Natural killer cell (primary cell): ENCODE results near the gene FAM222B. TPM values are rescaled to one million over a fixed set of nuclear protein-coding genes. Genes with fewer than 3 reads are reported as not detected.
A peak's percentile ranks its signal among the peaks of the same experiment; 100 is the strongest.

Experiments
- ATAC-seq, 3 donors: fragments of 150-1000 bp in 2 of 3; fragments of 200-7000 bp in 1 of 3; cut with Tn5 transposase; 1 replicate in 1 of 3; 2 replicates in 2 of 3; pipeline ENCODE4 v1.10.0; 2021; ENCODE audit warnings: mild to moderate bottlenecking in 2 of 3, moderate library complexity in 2 of 3
- DNase-seq, 2 donors: peaks; one replicate each; pipeline versions ENCODE4 v3.0.0 to v3.0.0-alpha.2; 2013 to 2021; ENCODE audit warnings: mixed read lengths in 1 of 2
- H3K27ac ChIP-seq: one replicate; pipeline ENCODE4 v1.5.1; 2013; ENCODE audit warnings: mild to moderate bottlenecking, low read length
- H3K27me3 ChIP-seq: one replicate; pipeline ENCODE4 v1.6.1; 2013; ENCODE audit warnings: low read length; ENCODE audit not compliant: control insufficient read depth, insufficient read depth
- H3K36me3 ChIP-seq: one replicate; pipeline ENCODE4 v1.6.1; 2013; ENCODE audit warnings: low read length; ENCODE audit not compliant: control insufficient read depth, insufficient read depth
- H3K4me1 ChIP-seq: one replicate; pipeline ENCODE4 v1.6.1; 2013; ENCODE audit warnings: low read length; ENCODE audit not compliant: control insufficient read depth, insufficient read depth
- H3K4me3 ChIP-seq: one replicate; pipeline ENCODE4 v1.5.1; 2013; ENCODE audit warnings: low read length
- H3K9me3 ChIP-seq: one replicate; pipeline ENCODE4 v1.6.1; 2013; ENCODE audit warnings: low read length; ENCODE audit not compliant: control insufficient read depth, insufficient read depth
- H3K27ac Mint-ChIP-seq, 2 donors: one replicate each; pipeline ENCODE4 v1.8.0; 2022; ENCODE audit warnings: mild to moderate bottlenecking in 2 of 2, mixed read lengths in 2 of 2, moderate library complexity in 1 of 2
- H3K27me3 Mint-ChIP-seq, 2 donors: one replicate each; pipeline ENCODE4 v1.8.0; 2022; ENCODE audit warnings: low read depth in 2 of 2, mixed read lengths in 2 of 2
- H3K36me3 Mint-ChIP-seq: one replicate; pipeline ENCODE4 v1.8.0; 2022; ENCODE audit warnings: mixed read lengths
- H3K4me1 Mint-ChIP-seq, 2 donors: one replicate each; pipeline ENCODE4 v1.8.0; 2022; ENCODE audit warnings: mixed read lengths in 2 of 2
- H3K4me3 Mint-ChIP-seq: one replicate; pipeline ENCODE4 v1.8.0; 2022; ENCODE audit warnings: mild to moderate bottlenecking, moderate library complexity, mixed read lengths
- H3K9me3 Mint-ChIP-seq, 2 donors: one replicate each; pipeline ENCODE4 v1.8.0; 2022; ENCODE audit warnings: mixed read lengths in 2 of 2
- CTCF ChIP-seq: fragments of 200-600 bp; IDR thresholded peaks from one replicate; pipeline ENCODE4 v1.8.0; 2022; ENCODE audit warnings: antibody characterized with exemption
- WGBS: methylation state at CpG from one replicate; pipeline ENCODE4 v1.1.7; 2013; ENCODE audit warnings: missing lambda C conversion rate; ENCODE audit not compliant: insufficient coverage; 5-methylcytosine and 5-hydroxymethylcytosine counted together
- intact Hi-C: fragments of 100-400 bp; cut with micrococcal nuclease; formaldehyde crosslinking; loops from one replicate; pipeline ENCODE4 v1.14.2; 2022
- total RNA-seq, 4 donors: library from RNA; stranded (reverse); fragments of 120-200 nt in 1 of 4; gene quantifications; one replicate each; pipeline versions ENCODE4 v1.2.3 to v1.2.4, GENCODE V29; 2013 to 2022

Gene FAM222B
- total RNA-seq, 3 donors from 2014 or later (not counting 1 experiment from before 2014, with no cell fraction given): 16.9 to 26.0 (median 20.0) TPM

- peak; percentile 99 for TF ChIP-seq CTCF
- Mint-ChIP-seq H3K27me3 (no peaks in the 10 kb centered on the region), H3K36me3 (no peaks in the 10 kb centered on the region), H3K4me1 (peaks cover 36 to 41% of the 10 kb centered on the region in 2 donors), H3K4me3 (peak overlapping the region; percentile 96), H3K27ac (peak overlapping the region; percentile 96), H3K9me3 (no peaks in the 10 kb centered on the region)
- peaks cover 50% of the 10 kb centered on the region for H3K4me1 ChIP-seq
- intact Hi-C loops: loop anchor here (1.0 to 5.0 kb wide), 6 partner anchors 23 to 565 kb away; partner anchors contain the start of genes FLOT2 and NUFIP2
- ATAC-seq (peak; percentile 58 to 79 (median 59)), DNase-seq (peak; percentile 88 to 94)
- H3K9me3 ChIP-seq: no peaks in the 10 kb centered on the region
- peak overlapping the region; percentile 99 for H3K27ac ChIP-seq
- H3K27me3 ChIP-seq: no peaks in the 10 kb centered on the region
- peaks cover 31% of the 10 kb centered on the region for H3K36me3 ChIP-seq
- H3K4me3 ChIP-seq: peak overlapping the region; percentile 71
- WGBS: under 1% methylated on average over 57 of the region's 57 CpGs
Measured at GRCh38 chr17:28726627-28727491, 115.7 kb downstream of the FAM222B start.

- no peaks in the 10 kb centered on the region for H3K9me3 Mint-ChIP-seq
- H3K27ac Mint-ChIP-seq: peak within 1 kb of the TSS; percentile 96
- H3K4me1 Mint-ChIP-seq: peaks cover 41% of the 10 kb centered on the region in 2 donors
- no peak for TF ChIP-seq CTCF
- DNase-seq: peak; percentile 42 to 77
- H3K36me3 ChIP-seq: peaks cover 37% of the 10 kb centered on the region
- H3K27ac ChIP-seq: peak within 1 kb of the TSS; percentile 99
- intact Hi-C loops: loop anchor here (2.0 to 5.0 kb wide), 4 partner anchors 36 to 566 kb away; partner anchors contain the start of genes FLOT2 and NUFIP2
- H3K27me3 Mint-ChIP-seq: no peaks in the 10 kb centered on the region
- WGBS: 0% methylated on average over 47 of the region's 49 CpGs
- H3K27me3 ChIP-seq: no peaks in the 10 kb centered on the region
- H3K4me3 Mint-ChIP-seq: peak within 1 kb of the TSS; percentile 96
- peaks cover 56% of the 10 kb centered on the region for H3K4me1 ChIP-seq
- H3K9me3 ChIP-seq: no peaks in the 10 kb centered on the region
- no peaks in the 10 kb centered on the region for H3K36me3 Mint-ChIP-seq
- peak; percentile 12 to 41 (median 40) for ATAC-seq
- H3K4me3 ChIP-seq: peak within 1 kb of the TSS; percentile 71
Measured at GRCh38 chr17:28726226-28726626, 116.4 kb downstream of the FAM222B start, which contains the start of gene TLCD1. Gene TLCD1, minus strand, starts transcription at chr17:28726233. Its CDS starts 136 bp downstream, at chr17:28726097.

- Mint-ChIP-seq H3K4me3 (peak overlapping the region; percentile 80), H3K27me3 (no peaks in the 10 kb centered on the region), H3K4me1 (peaks cover 42% of the 10 kb centered on the region in 2 donors), H3K9me3 (no peaks in the 10 kb centered on the region), H3K27ac (peak overlapping the region; percentile 36 to 63), H3K36me3 (no peaks in the 10 kb centered on the region)
- H3K27ac ChIP-seq: no peak overlapping the region
- TF ChIP-seq CTCF: no peak
- H3K4me3 ChIP-seq: peak overlapping the region; percentile 14
- H3K27me3 ChIP-seq: no peaks in the 10 kb centered on the region
- 3% methylated on average over 45 of the region's 45 CpGs for WGBS
- H3K36me3 ChIP-seq: peaks cover 41% of the 10 kb centered on the region
- intact Hi-C loops: loop anchor here (2.0 to 5.0 kb wide), 4 partner anchors 37 to 567 kb away; partner anchors contain the start of genes FLOT2 and NUFIP2
- no peak for ATAC-seq
- no peak for DNase-seq
- no peaks in the 10 kb centered on the region for H3K9me3 ChIP-seq
- peaks cover 61% of the 10 kb centered on the region for H3K4me1 ChIP-seq
Measured at GRCh38 chr17:28725660-28726225, 116.8 kb downstream of the FAM222B start.
